Kidney epithelial cell (primary cell): Measurements from ENCODE around the gene HLCS. TPM values are rescaled to one million over a fixed set of nuclear protein-coding genes. Genes with fewer than 3 reads are reported as not detected.

Experiments used
- DNase-seq: peaks from one replicate; pipeline ENCODE4 v3.0.0-alpha.2; 2010; ENCODE audit warnings: low read depth
- H3K27me3 ChIP-seq: 2 replicates; pipeline ENCODE4 v1.6.0; 2011; ENCODE audit warnings: low read length; ENCODE audit not compliant: control insufficient read depth, insufficient read depth
- H3K36me3 ChIP-seq: 2 replicates; pipeline ENCODE4 v1.5.1; 2011; ENCODE audit warnings: low read length; ENCODE audit not compliant: control insufficient read depth, insufficient read depth
- H3K4me3 ChIP-seq: 2 replicates; pipeline ENCODE4 v1.5.1; 2011; ENCODE audit warnings: low read depth, mild to moderate bottlenecking, control low read depth, low read length
- CTCF ChIP-seq: IDR thresholded peaks from 2 replicates; pipeline ENCODE4 v1.5.1; 2011; ENCODE audit warnings: mild to moderate bottlenecking, moderate library complexity, low read length, control low read depth, inconsistent platforms; ENCODE audit not compliant: insufficient read depth, poor library complexity, severe bottlenecking
- total RNA-seq: library from RNA; depleted of rRNA; stranded (reverse); fragments of >200 nt; gene quantifications from 2 replicates; pipeline ENCODE4 v1.2.3, GENCODE V29; 2015

Gene HLCS
- total RNA-seq, 1 donor from 2014 or later: 26.7 TPM

- no peaks in the 10 kb centered on the region for H3K27me3 ChIP-seq
- no peak for TF ChIP-seq CTCF
- no peaks in the 10 kb centered on the region for H3K36me3 ChIP-seq
- no peak for DNase-seq
- peak overlapping the region; percentile 65 for H3K4me3 ChIP-seq
Measured at GRCh38 chr21:36965720-36966065, 776 bp downstream of the HLCS start.

- no peak for TF ChIP-seq CTCF
- Histone ChIP-seq H3K36me3 (no peaks in the 10 kb centered on the region), H3K4me3 (no peak overlapping the region), H3K27me3 (no peaks in the 10 kb centered on the region)
- no peak for DNase-seq
Measured at GRCh38 chr21:36964827-36965719, 1.4 kb downstream of the HLCS start.

- Histone ChIP-seq H3K27me3 (no peaks in the 10 kb centered on the region), H3K4me3 (no peak overlapping the region), H3K36me3 (peaks cover 1% of the 10 kb centered on the region)
- TF ChIP-seq CTCF: no peak
- no peak for DNase-seq
Measured at GRCh38 chr21:36964398-36964797, 2.1 kb downstream of the HLCS start.

- Histone ChIP-seq H3K27me3 (no peaks in the 10 kb centered on the region), H3K4me3 (no peak overlapping the region), H3K36me3 (peaks cover 1% of the 10 kb centered on the region)
- TF ChIP-seq CTCF: no peak
- no peak for DNase-seq
Measured at GRCh38 chr21:36962098-36962780, 4.2 kb downstream of the HLCS start.

- DNase-seq: no peak
- H3K4me3 ChIP-seq: no peak overlapping the region
- no peak for TF ChIP-seq CTCF
- peaks cover 1% of the 10 kb centered on the region for H3K36me3 ChIP-seq
- no peaks in the 10 kb centered on the region for H3K27me3 ChIP-seq
Measured at GRCh38 chr21:36960676-36961284, 5.7 kb downstream of the HLCS start.
